Stimulated activated CD8-positive, alpha-beta memory T cell treated with anti-CD3 and anti-CD28 coated beads, Interleukin-15, amount 100 ng/mL, for 4 hours (primary cell): ENCODE results near the gene MACF1.
"Not testable (repeated sequence)": the region's sequence is repeated elsewhere in the genome, so short reads cannot be mapped to it uniquely, and the experiment has no call there.

Experiments used
- DNase-seq, 2 donors: peaks; one replicate each; pipeline ENCODE4 v3.0.0-alpha.2; 2020; ENCODE audit warnings: low read depth in 2 of 2

Gene MACF1

GRCh38 chr1:39204441-39205081, at the start of gene MACF1:
MACF1 (plus strand) TSS chr1:39204695; CDS start chr1:39205023, 328 bp downstream.
- no peak for DNase-seq

- no peak for DNase-seq
Observed at GRCh38 chr1:39157304-39157703, 47.2 kb upstream of the MACF1 start.

DNA sequence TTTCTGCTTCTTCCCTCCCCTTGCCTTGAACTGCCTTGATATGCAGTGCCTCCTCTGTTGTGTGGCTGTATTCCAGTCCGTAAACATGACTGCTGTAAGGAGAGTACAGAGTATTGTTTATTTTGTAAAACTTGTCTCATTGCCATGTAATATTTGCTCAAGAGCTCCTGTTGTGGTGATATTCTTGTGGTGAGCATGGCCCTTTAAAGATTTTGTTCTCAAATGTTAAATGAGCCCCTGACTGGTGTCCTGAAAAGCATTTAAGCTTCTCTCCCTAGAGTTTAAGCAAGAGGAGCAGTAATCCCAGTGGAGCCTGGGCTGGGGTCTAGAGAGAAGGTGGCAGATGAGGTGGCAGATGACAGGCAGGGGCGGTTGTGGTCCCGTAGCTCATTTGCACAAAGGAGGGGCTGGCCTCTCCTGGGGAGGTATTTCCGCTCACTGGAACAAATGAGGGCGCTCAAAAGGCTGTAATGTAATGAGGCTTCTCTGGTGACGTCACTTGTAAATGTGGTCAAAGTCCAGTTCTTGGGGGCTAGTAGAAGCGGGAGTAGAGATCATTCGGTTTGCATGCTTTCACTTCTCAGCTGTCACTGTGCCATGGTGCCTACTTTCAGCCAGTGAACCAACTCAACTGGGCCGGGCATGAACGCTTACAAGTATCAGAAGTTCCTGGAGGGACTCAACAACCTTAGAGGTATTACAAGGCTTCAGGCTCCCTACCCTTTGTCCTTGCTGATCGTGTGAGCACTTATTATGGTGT, 46.0 kb upstream of the MACF1 start:
- no peak for DNase-seq

GRCh38 chr1:39159224-39160036, 45.1 kb upstream of the MACF1 start:
- no peak for DNase-seq

GRCh38 chr1:39160703-39161102, 43.8 kb upstream of the MACF1 start:
- DNase-seq: no peak

- DNase-seq: not testable (repeated sequence)
Observed at GRCh38 chr1:39161811-39162210, 42.7 kb upstream of the MACF1 start.

DNA sequence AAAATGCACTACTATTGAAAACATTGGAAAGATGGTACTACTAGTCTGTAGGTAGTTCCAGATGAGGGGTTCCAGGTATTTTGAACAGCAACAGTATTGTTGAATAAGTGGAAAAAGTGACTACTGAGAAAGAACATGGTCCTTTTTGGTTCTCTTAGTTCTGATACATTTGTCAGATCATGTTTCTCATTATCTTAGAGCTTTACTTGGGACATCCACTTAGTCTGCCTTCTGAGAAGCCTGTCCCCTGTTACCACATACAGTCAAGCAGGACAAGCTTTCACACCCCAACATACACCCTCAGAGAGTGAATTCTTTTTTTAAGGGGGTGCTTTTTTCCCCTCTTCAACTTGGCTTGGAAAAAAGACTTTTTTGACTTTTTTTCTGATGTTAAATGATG, 41.0 kb upstream of the MACF1 start:
- DNase-seq: no peak

GRCh38 chr1:39164256-39164655, 40.2 kb upstream of the MACF1 start:
- no peak for DNase-seq

DNA sequence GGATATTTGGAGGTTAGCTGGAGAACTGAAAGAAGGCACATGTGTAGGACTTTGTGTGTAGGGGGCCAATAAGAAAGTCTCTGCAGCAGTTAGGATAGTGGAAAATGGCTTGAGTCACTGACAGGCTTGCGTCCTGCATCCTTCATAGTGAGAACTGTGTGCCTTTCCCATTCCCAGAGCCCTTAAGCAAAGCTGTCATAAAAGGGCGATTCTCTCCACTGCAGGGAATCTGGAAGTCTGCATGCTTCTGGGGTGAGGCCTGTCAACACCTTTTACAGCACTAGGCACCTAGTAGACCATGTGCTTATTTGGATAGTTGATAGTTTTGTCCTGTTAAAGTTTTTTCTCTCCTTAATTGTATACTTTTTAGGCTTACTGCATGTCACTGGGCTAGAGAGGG, 39.4 kb upstream of the MACF1 start:
- DNase-seq: no peak

GRCh38 chr1:39165488-39165887, 39.0 kb upstream of the MACF1 start:
- no peak for DNase-seq

- no peak for DNase-seq
Observed at GRCh38 chr1:39167632-39168209, 36.8 kb upstream of the MACF1 start.

DNA sequence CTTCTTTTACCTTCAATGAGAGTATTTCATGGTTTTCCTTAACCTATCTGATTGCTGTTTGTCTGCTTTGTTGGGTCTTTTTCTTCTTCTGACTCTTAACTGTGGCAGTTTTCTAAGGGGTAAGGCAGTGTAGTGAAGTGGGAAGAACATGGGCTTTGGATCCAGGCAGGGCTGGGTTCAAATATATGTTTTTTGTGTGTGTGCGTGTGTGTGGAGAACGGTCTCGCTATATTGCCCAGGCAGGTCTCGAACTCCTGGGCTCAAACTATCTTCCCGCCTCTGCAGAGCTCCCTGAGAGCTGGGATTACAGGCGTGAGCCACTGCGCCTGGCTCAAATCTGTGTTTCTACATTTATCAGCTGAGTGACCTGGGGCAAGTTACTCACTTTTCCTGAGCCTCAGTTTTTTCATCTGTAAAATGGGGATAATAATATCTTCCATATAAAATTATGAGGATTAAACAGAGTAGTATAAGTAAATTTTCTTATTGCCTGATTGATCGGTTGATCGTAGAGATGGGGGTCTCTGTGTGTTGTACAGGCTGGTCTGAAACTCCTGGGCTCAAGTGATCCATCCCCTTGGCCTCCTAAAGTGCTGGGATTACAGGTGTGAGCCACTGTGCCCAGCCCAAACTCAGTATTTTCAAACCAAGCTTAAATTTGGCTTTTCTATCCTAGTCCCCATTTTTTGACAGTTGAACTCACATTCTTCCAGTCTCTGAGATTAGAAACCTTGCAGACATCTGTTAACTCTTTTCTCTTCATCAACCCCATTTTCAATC, 36.0 kb upstream of the MACF1 start:
- no peak for DNase-seq

GRCh38 chr1:39170731-39171667, 33.5 kb upstream of the MACF1 start:
- no peak for DNase-seq

DNA sequence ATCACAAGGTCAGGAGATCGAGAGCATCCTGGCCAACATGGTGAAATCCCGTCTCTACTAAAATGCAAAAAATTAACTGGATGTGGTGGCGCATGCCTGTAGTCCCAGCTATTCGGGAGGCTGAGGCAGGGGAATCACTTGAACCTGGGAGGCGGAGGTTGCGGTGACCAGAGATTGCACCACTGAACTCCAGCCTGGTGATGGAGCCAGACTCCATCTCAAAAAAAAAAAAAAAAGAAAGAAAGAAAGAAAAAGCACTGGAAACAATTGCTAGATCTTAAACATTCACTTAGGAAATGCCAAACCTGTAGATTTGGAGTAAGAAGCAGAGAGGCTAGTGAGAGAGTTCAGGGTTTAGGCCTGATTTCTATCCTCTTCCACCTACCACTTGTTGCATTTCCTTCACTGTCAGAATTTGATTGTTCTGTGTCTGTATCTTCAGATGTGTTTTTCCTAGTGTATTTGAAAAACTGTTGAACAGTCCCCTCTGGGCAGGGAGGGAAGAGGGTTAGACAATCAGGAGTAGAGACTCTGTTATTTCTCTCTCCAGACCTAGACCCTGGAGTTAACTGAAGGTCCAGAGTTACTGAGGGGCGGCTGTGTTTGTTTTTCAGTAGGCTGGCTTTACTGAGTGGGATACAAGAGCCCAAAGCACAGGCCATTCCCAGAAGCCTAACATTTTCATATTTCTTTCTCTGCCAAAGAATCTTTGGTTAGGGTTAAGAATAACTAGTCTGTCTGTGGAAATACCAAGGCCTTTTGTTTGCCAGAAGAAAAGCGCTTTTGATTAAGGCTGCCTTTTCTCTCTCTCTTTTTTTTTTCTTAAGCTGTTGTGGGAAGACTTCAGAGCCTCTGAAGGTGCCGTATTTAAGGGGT, 31.1 kb upstream of the MACF1 start:
- DNase-seq: no peak

- no peak for DNase-seq
Observed at GRCh38 chr1:39173995-39174380, 30.5 kb upstream of the MACF1 start.

- no peak for DNase-seq
Observed at GRCh38 chr1:39174390-39175081, 30.0 kb upstream of the MACF1 start.

DNA sequence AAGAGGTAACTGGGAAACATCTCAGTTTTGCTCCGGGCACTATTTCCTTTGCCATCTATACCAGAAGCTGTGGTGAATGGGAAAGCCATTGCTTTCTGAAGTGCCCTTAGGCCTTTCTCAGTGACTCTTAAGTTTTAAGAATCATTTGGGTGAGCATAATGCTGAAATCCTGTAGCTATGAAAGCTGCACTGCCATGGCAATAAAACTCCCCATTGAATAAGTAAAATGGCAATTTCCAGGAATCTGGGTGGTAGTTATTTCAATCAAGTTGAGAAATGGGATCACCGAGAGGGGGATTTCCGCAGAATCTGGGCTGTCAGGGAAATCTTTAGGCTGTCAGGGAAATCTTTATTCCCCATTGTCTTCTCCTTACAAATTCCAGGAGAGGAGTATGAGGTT, 26.8 kb upstream of the MACF1 start:
- DNase-seq: no peak

DNA sequence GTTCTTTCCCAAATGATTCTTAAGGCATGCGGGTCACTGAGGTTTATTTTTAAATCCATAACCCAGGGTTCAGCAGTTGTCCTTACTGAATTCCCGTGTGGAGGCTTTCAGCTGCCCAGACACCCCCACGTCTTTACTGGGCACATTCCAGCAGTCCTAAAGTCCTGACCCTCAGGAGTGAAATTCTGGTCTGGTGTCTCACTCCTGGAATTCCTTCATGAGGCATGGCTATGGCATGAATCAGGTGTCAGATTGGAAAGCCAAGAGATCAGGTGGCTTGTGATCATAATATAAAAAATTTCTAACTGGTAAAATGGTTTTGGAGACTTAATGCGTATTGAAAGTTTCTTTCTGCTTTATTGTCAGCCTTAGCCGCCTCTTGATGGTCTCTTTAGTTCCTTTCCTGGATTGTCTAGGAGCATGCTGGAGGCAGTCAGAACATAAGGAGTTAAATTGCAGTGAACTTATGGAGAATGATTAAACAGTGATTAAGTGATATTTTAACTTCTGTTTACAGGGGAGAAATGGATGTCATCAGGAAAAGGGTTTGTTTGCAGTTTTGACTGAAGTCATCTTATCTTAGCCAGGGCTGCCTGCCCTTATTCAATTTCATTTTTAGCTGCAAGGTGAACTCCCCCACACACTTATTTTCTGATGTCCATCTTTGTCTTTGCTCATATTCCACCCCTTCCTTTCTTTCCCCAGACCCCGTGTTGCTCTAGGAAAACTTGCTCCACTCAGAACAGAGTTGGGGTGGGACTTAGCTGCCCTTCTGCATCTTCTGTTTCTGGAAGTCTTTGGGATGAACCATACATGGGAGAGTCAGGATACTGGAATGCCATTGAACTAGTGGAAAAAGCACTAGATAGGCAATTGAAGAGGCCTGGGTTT, 25.7 kb upstream of the MACF1 start:
- DNase-seq: no peak
